ENCODE data around the gene WNT6. TPM values are rescaled to one million over a fixed set of nuclear protein-coding genes. Genes with fewer than 3 reads are reported as not detected.

The WNT6 gene
- total RNA-seq, 1 donor from 2014 or later, result 0.66 TPM

- no peaks in the 10 kb centered on the region for H3K36me3 Mint-ChIP-seq (ENCODE audit: unreplicated experiment)
- H3K4me3 Mint-ChIP-seq (ENCODE audit: unreplicated experiment), result no peak overlapping the region
- H3K9me3 Mint-ChIP-seq (ENCODE audit: unreplicated experiment), result peaks cover 2% of the 10 kb centered on the region
- H3K27me3 Mint-ChIP-seq (ENCODE audit: unreplicated experiment), result peaks cover 4% of the 10 kb centered on the region
- no peak overlapping the region for H3K27ac Mint-ChIP-seq (ENCODE audit: unreplicated experiment)
- no peaks in the 10 kb centered on the region for H3K4me1 Mint-ChIP-seq (ENCODE audit: low read depth, unreplicated experiment)
- no peak for TF ChIP-seq CTCF (IDR thresholded peaks at IDR 0.05; ENCODE audit: partially characterized antibody, unreplicated experiment)
- no peak for DNase-seq
These were observed 28.9 kb upstream of the WNT6 start for GRCh38 chr2:218830526-218831306.

- Mint-ChIP-seq H3K27ac (ENCODE audit: unreplicated experiment) (no peak within 1 kb of the TSS), H3K36me3 (ENCODE audit: unreplicated experiment) (no peaks in the 10 kb centered on the region), H3K4me3 (ENCODE audit: unreplicated experiment) (no peak within 1 kb of the TSS), H3K9me3 (ENCODE audit: unreplicated experiment) (peaks cover 2% of the 10 kb centered on the region), H3K27me3 (ENCODE audit: unreplicated experiment) (peaks cover 4% of the 10 kb centered on the region), H3K4me1 (ENCODE audit: low read depth, unreplicated experiment) (no peaks in the 10 kb centered on the region)
- no peak for TF ChIP-seq CTCF (IDR thresholded peaks at IDR 0.05; ENCODE audit: partially characterized antibody, unreplicated experiment)
- no peak for DNase-seq
These were observed 28.1 kb upstream of the WNT6 start, which contains the start of gene PRKAG3 for GRCh38 chr2:218831378-218831990. PRKAG3 (minus strand) TSS chr2:218831803.

- no peak for DNase-seq
- Mint-ChIP-seq H3K4me1 (ENCODE audit: low read depth, unreplicated experiment) (no peaks in the 10 kb centered on the region), H3K9me3 (ENCODE audit: unreplicated experiment) (peaks cover 2% of the 10 kb centered on the region), H3K4me3 (ENCODE audit: unreplicated experiment) (no peak overlapping the region), H3K27me3 (ENCODE audit: unreplicated experiment) (peaks cover 4% of the 10 kb centered on the region), H3K36me3 (ENCODE audit: unreplicated experiment) (no peaks in the 10 kb centered on the region), H3K27ac (ENCODE audit: unreplicated experiment) (no peak overlapping the region)
- TF ChIP-seq CTCF (IDR thresholded peaks at IDR 0.05; ENCODE audit: partially characterized antibody, unreplicated experiment), result no peak
These were observed 27.5 kb upstream of the WNT6 start for GRCh38 chr2:218832081-218832480.

GRCh38 chr2:218832520-218832919 lies 27.1 kb upstream of the WNT6 start:
- Mint-ChIP-seq H3K4me1 (ENCODE audit: low read depth, unreplicated experiment) (no peaks in the 10 kb centered on the region), H3K27ac (ENCODE audit: unreplicated experiment) (no peak overlapping the region), H3K36me3 (ENCODE audit: unreplicated experiment) (no peaks in the 10 kb centered on the region), H3K27me3 (ENCODE audit: unreplicated experiment) (peaks cover 4% of the 10 kb centered on the region), H3K9me3 (ENCODE audit: unreplicated experiment) (peaks cover 2% of the 10 kb centered on the region), H3K4me3 (ENCODE audit: unreplicated experiment) (no peak overlapping the region)
- TF ChIP-seq CTCF (IDR thresholded peaks at IDR 0.05; ENCODE audit: partially characterized antibody, unreplicated experiment), result no peak
- DNase-seq, result no peak

- H3K36me3 Mint-ChIP-seq (ENCODE audit: unreplicated experiment), result peaks cover 4% of the 10 kb centered on the region
These were observed 26.5 kb upstream of the WNT6 start for GRCh38 chr2:218833023-218833609.

More at GRCh38 chr2:218833023-218833609, 26.5 kb upstream of the WNT6 start:
- no peak for TF ChIP-seq CTCF (IDR thresholded peaks at IDR 0.05; ENCODE audit: partially characterized antibody, unreplicated experiment)
- Mint-ChIP-seq H3K27ac (ENCODE audit: unreplicated experiment) (no peak overlapping the region), H3K4me3 (ENCODE audit: unreplicated experiment) (no peak overlapping the region), H3K4me1 (ENCODE audit: low read depth, unreplicated experiment) (no peaks in the 10 kb centered on the region), H3K27me3 (ENCODE audit: unreplicated experiment) (peaks cover 4% of the 10 kb centered on the region), H3K9me3 (ENCODE audit: unreplicated experiment) (peaks cover 2% of the 10 kb centered on the region)
- DNase-seq, result no peak

All from glutamatergic neuron (in vitro differentiated cells).